Keratinocyte (primary cell): ENCODE data around the gene PRRC2C. TPM values are rescaled to one million over a fixed set of nuclear protein-coding genes. Genes with fewer than 3 reads are reported as not detected.

ENCODE experiments used
- DNase-seq: peaks from one replicate; pipeline ENCODE4 v3.0.0-alpha.2; 2011; ENCODE audit warnings: low read depth, missing footprints, low spot score
- FAIRE-seq: peaks from 2 replicates; lab custom pipeline; 2011; peaks lifted over from hg19 to GRCh38; lab: Jason Lieb, UNC
- H2AFZ ChIP-seq: 2 replicates; pipeline ENCODE4 v1.6.0; 2012; ENCODE audit warnings: low read length, control low read depth, inconsistent platforms; ENCODE audit not compliant: control insufficient read depth
- H3K27ac ChIP-seq: 2 replicates; pipeline ENCODE4 v1.5.1; 2011; ENCODE audit warnings: low read length; ENCODE audit not compliant: control insufficient read depth, insufficient read depth
- H3K27me3 ChIP-seq: 3 replicates; pipeline ENCODE4 v1.6.0; 2011; ENCODE audit warnings: low read length; ENCODE audit not compliant: control insufficient read depth, insufficient read depth; ENCODE audit errors: extremely low read depth
- H3K36me3 ChIP-seq, 2 experiments: 2 replicates in 1 of 2; 3 replicates in 1 of 2; pipeline ENCODE4 v1.5.1; 2011; ENCODE audit warnings: low read length in 2 of 2, mild to moderate bottlenecking in 1 of 2; ENCODE audit not compliant: control insufficient read depth in 2 of 2, insufficient read depth in 2 of 2; ENCODE audit errors: extremely low read depth in 1 of 2
- H3K4me1 ChIP-seq: 3 replicates; pipeline ENCODE4 v1.5.1; 2011; ENCODE audit warnings: low read length; ENCODE audit not compliant: control insufficient read depth, insufficient read depth; ENCODE audit errors: extremely low read depth
- H3K4me2 ChIP-seq: 3 replicates; pipeline ENCODE4 v1.6.0; 2011; ENCODE audit warnings: low read depth, low read length; ENCODE audit not compliant: control insufficient read depth, insufficient read depth; ENCODE audit errors: extremely low read depth
- H3K4me3 ChIP-seq, 3 experiments: fragments of 200-600 bp in 1 of 3; sonication (generic) in 1 of 3; 2 replicates in 2 of 3; 3 replicates in 1 of 3; pipeline ENCODE4 v1.5.1; 2011 to 2016; ENCODE audit warnings: low read length in 3 of 3, mild to moderate bottlenecking in 3 of 3, control low read depth in 2 of 3, inconsistent platforms in 1 of 3, low read depth in 1 of 3, mixed read lengths in 1 of 3, mixed run types in 1 of 3, moderate library complexity in 1 of 3; ENCODE audit not compliant: control insufficient read depth in 2 of 3, insufficient read depth in 2 of 3; ENCODE audit errors: extremely low read depth in 1 of 3
- H3K79me2 ChIP-seq: 2 replicates; pipeline ENCODE4 v1.6.0; 2012; ENCODE audit warnings: low read length; ENCODE audit not compliant: control insufficient read depth, insufficient read depth
- H3K9ac ChIP-seq: 3 replicates; pipeline ENCODE4 v1.6.0; 2011; ENCODE audit warnings: low read length; ENCODE audit not compliant: control insufficient read depth, insufficient read depth; ENCODE audit errors: extremely low read depth
- H3K9me1 ChIP-seq: 3 replicates; pipeline ENCODE4 v1.6.0; 2011; ENCODE audit warnings: low read length; ENCODE audit not compliant: control insufficient read depth, insufficient read depth; ENCODE audit errors: extremely low read depth
- H3K9me3 ChIP-seq: 2 replicates; pipeline ENCODE4 v1.5.1; 2012; ENCODE audit warnings: low read depth, low read length; ENCODE audit not compliant: control insufficient read depth
- H4K20me1 ChIP-seq: 3 replicates; pipeline ENCODE4 v1.6.0; 2011; ENCODE audit warnings: low read length; ENCODE audit not compliant: control insufficient read depth, insufficient read depth; ENCODE audit errors: extremely low read depth
- EZH2 ChIP-seq: IDR thresholded peaks from one replicate; pipeline ENCODE4 v1.6.1; 2012; ENCODE audit warnings: inconsistent platforms, mild to moderate bottlenecking, low read length, moderate library complexity
- dilution Hi-C: fragments of 300-500 bp; cut with MboI; formaldehyde crosslinking; loops from one replicate; pipeline ENCODE4 v1.7.0; 2020; ENCODE audit warnings: low sequenced_read_pairs; ENCODE audit not compliant: extremely low pct_ligation_motif_present
- polyA plus RNA-seq, 5 experiments: library from polyadenylated mRNA; depleted of rRNA in 3 of 5; stranded (reverse) in 3 of 5; stranded (forward) in 1 of 5; unstranded in 1 of 5; fragments of >200 nt; gene quantifications; 1 replicate in 1 of 5; 2 replicates in 3 of 5; 3 replicates in 1 of 5; pipeline versions ENCODE4 v1.2.1 to v1.2.3, GENCODE V29; 2011 to 2012; ENCODE audit warnings: missing spikeins in 2 of 5, low read depth in 1 of 5, low replicate concordance in 1 of 5
- TF ChIP-seq, protein P1 (sequence below), 3 experiments: IDR thresholded peaks in 1 of 3; conservative IDR thresholded peaks in 1 of 3; optimal IDR thresholded peaks in 1 of 3; 2 replicates in 2 of 3; 3 replicates in 1 of 3; pipeline versions ENCODE3 to v1.5.1; 2011; ENCODE audit warnings: low read length in 3 of 3, mild to moderate bottlenecking in 3 of 3, moderate library complexity in 2 of 3, control low read depth in 1 of 3, inconsistent platforms in 1 of 3; ENCODE audit not compliant: insufficient read depth in 2 of 3; ENCODE audit errors: extremely low read depth in 1 of 3

PRRC2C gene
- polyA plus RNA-seq, 1 donor (not counting 4 experiments of a cell fraction or from before 2014, with no cell fraction given): 88.6 TPM

DNA sequence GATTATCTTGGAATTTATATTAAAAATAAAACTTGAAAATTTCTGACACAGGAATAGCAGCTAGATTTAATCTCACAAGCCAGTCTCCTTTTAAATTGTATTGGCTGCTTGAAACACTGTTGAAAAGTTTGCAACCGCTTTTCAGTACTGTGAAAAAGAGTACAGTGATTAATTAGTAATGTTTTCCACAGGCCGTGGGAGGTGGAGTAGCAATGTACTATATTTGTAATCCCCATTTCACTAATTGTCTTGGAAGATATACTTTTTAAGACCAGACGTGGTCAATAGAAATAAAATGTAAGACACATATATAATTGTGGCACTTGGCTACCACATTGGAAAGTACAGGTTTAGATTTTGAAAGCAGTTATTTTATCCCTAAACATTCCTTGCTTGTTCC is 95.9 kb downstream of the PRRC2C start:
- H2AFZ ChIP-seq: no peak overlapping the region
- DNase-seq: no peak
- H3K27ac ChIP-seq: no peak overlapping the region
- H3K36me3 ChIP-seq: peaks cover 25 to 27% of the 10 kb centered on the region in 2 experiments
- no peaks in the 10 kb centered on the region for H3K9me1 ChIP-seq
- no peak for TF ChIP-seq EZH2
- TF ChIP-seq, protein P1, sequence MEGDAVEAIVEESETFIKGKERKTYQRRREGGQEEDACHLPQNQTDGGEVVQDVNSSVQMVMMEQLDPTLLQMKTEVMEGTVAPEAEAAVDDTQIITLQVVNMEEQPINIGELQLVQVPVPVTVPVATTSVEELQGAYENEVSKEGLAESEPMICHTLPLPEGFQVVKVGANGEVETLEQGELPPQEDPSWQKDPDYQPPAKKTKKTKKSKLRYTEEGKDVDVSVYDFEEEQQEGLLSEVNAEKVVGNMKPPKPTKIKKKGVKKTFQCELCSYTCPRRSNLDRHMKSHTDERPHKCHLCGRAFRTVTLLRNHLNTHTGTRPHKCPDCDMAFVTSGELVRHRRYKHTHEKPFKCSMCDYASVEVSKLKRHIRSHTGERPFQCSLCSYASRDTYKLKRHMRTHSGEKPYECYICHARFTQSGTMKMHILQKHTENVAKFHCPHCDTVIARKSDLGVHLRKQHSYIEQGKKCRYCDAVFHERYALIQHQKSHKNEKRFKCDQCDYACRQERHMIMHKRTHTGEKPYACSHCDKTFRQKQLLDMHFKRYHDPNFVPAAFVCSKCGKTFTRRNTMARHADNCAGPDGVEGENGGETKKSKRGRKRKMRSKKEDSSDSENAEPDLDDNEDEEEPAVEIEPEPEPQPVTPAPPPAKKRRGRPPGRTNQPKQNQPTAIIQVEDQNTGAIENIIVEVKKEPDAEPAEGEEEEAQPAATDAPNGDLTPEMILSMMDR (optimal IDR thresholded peaks at IDR 0.05 in 1 of 3, IDR thresholded peaks at IDR 0.05 in 1 of 3, conservative IDR thresholded peaks at IDR 0.05 in 1 of 3; ENCODE audit: extremely low read depth in 1 of 3, insufficient read depth in 2 of 3, low read length in 3 of 3): no peak
- dilution Hi-C loops: no loop called here
- no peaks in the 10 kb centered on the region for H4K20me1 ChIP-seq
- H3K79me2 ChIP-seq: no peaks in the 10 kb centered on the region
- no peak overlapping the region for H3K9ac ChIP-seq
- H3K9me3 ChIP-seq: no peaks in the 10 kb centered on the region
- H3K4me1 ChIP-seq: peaks cover 5% of the 10 kb centered on the region
- H3K27me3 ChIP-seq: no peaks in the 10 kb centered on the region
- H3K4me3 ChIP-seq: no peak overlapping the region
- FAIRE-seq: no peak
- H3K4me2 ChIP-seq: no peak overlapping the region

DNA sequence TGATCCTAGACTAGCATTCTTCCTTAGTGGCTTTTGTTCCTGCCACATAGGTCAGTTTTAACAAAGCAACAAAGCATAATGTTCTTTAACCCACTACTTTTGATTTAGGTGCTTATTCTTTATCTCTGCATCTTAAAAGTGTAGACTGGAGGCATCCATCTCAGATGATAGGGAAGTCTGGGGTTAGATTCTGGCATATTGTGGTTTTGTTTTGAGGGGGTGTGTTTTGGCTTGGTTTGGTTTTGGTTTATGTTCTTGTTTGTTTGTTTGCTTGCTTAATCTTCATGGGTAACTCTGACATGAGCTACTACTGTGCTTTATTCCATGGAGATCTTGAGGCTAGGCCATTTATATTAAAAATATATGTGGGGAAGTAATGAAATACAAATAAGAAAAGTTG is 96.4 kb downstream of the PRRC2C start:
- Histone ChIP-seq H3K9me1 (no peaks in the 10 kb centered on the region), H3K4me2 (no peak overlapping the region), H3K79me2 (no peaks in the 10 kb centered on the region), H2AFZ (no peak overlapping the region), H4K20me1 (no peaks in the 10 kb centered on the region), H3K27ac (no peak overlapping the region), H3K9ac (no peak overlapping the region), H3K9me3 (no peaks in the 10 kb centered on the region), H3K4me1 (peaks cover 5% of the 10 kb centered on the region), H3K4me3 (no peak overlapping the region), H3K27me3 (no peaks in the 10 kb centered on the region), H3K36me3 (peaks cover 24 to 26% of the 10 kb centered on the region in 2 experiments)
- no peak for TF ChIP-seq EZH2
- TF ChIP-seq, protein P1 (optimal IDR thresholded peaks at IDR 0.05 in 1 of 3, IDR thresholded peaks at IDR 0.05 in 1 of 3, conservative IDR thresholded peaks at IDR 0.05 in 1 of 3; ENCODE audit: extremely low read depth in 1 of 3, insufficient read depth in 2 of 3, low read length in 3 of 3): no peak
- FAIRE-seq (no peak), DNase-seq (no peak)
- dilution Hi-C loops: no loop called here
